ACC112 (cell line): Measurements from ENCODE around the gene ATP2B2.

Experiments
- H2AFZ ChIP-seq: fragments of 200-600 bp; sonication (generic); one replicate; pipeline ENCODE4 v1.6.0; 2017; ENCODE audit warnings: antibody characterized with exemption, low read length; ENCODE audit not compliant: unreplicated experiment
- H3K27ac ChIP-seq: fragments of 200-600 bp; sonication (generic); 2 replicates; pipeline ENCODE4 v1.5.1; 2014; ENCODE audit warnings: low read depth, mild to moderate bottlenecking, antibody characterized with exemption, low read length, moderate library complexity
- H3K27me3 ChIP-seq: fragments of 200-600 bp; sonication (generic); 2 replicates; pipeline ENCODE4 v1.6.1; 2014; ENCODE audit warnings: mild to moderate bottlenecking, antibody characterized with exemption, low read length, moderate library complexity, mixed read lengths; ENCODE audit not compliant: insufficient read depth
- H3K36me3 ChIP-seq: fragments of 200-600 bp; sonication (generic); 2 replicates; pipeline ENCODE4 v1.6.1; 2016; ENCODE audit warnings: mild to moderate bottlenecking, antibody characterized with exemption, low read length, moderate library complexity, mixed read lengths; ENCODE audit not compliant: insufficient read depth
- H3K4me1 ChIP-seq: fragments of 200-600 bp; sonication (generic); one replicate; pipeline ENCODE4 v1.6.1; 2016; ENCODE audit warnings: low read length, mixed read lengths; ENCODE audit not compliant: insufficient read depth, unreplicated experiment, control insufficient read depth
- H3K4me3 ChIP-seq: fragments of 200-600 bp; sonication (generic); 2 replicates; pipeline ENCODE4 v1.5.1; 2014; ENCODE audit warnings: mild to moderate bottlenecking, low read depth, low read length
- H3K79me2 ChIP-seq: fragments of 200-600 bp; sonication (generic); one replicate; pipeline ENCODE4 v1.6.0; 2016; ENCODE audit warnings: low read length; ENCODE audit not compliant: control insufficient read depth, unreplicated experiment, insufficient read depth

The ATP2B2 gene

GRCh38 chr3:10343526-10343925 is 161.9 kb downstream of the ATP2B2 start:
- H3K4me1 ChIP-seq, result no peaks in the 10 kb centered on the region
- H3K36me3 ChIP-seq, result no peaks in the 10 kb centered on the region
- H3K27me3 ChIP-seq, result peaks cover 3% of the 10 kb centered on the region; the same call in 1 of the 2 replicates
- H3K4me3 ChIP-seq, result no peak overlapping the region
- no peak overlapping the region for H3K27ac ChIP-seq
- no peaks in the 10 kb centered on the region for H3K79me2 ChIP-seq
- H2AFZ ChIP-seq, result no peak overlapping the region

- no peak overlapping the region for H3K27ac ChIP-seq
- no peaks in the 10 kb centered on the region for H3K36me3 ChIP-seq
- H3K4me1 ChIP-seq, result no peaks in the 10 kb centered on the region
- no peak overlapping the region for H2AFZ ChIP-seq
- peaks cover 3% of the 10 kb centered on the region; the same call in 1 of the 2 replicates for H3K27me3 ChIP-seq
- H3K4me3 ChIP-seq, result no peak overlapping the region
- H3K79me2 ChIP-seq, result no peaks in the 10 kb centered on the region
Measured at GRCh38 chr3:10342781-10343180, 162.6 kb downstream of the ATP2B2 start.

GRCh38 chr3:10341901-10342398 is 163.4 kb downstream of the ATP2B2 start:
- no peaks in the 10 kb centered on the region for H3K4me1 ChIP-seq
- H3K79me2 ChIP-seq, result no peaks in the 10 kb centered on the region
- H3K36me3 ChIP-seq, result no peaks in the 10 kb centered on the region
- no peak overlapping the region for H2AFZ ChIP-seq
- H3K27me3 ChIP-seq, result peaks cover 3% of the 10 kb centered on the region; the same call in 1 of the 2 replicates
- H3K4me3 ChIP-seq, result no peak overlapping the region
- no peak overlapping the region for H3K27ac ChIP-seq

- Histone ChIP-seq H3K79me2 (no peaks in the 10 kb centered on the region), H3K27me3 (peaks cover 3% of the 10 kb centered on the region; the same call in 1 of the 2 replicates), H3K4me1 (no peaks in the 10 kb centered on the region), H2AFZ (no peak overlapping the region), H3K4me3 (no peak overlapping the region), H3K27ac (no peak overlapping the region), H3K36me3 (no peaks in the 10 kb centered on the region)
Measured at GRCh38 chr3:10340476-10340875, 164.9 kb downstream of the ATP2B2 start.

GRCh38 chr3:10340046-10340445 is 165.3 kb downstream of the ATP2B2 start:
- peaks cover 3% of the 10 kb centered on the region; the same call in 1 of the 2 replicates for H3K27me3 ChIP-seq
- H2AFZ ChIP-seq, result no peak overlapping the region
- no peaks in the 10 kb centered on the region for H3K36me3 ChIP-seq
- no peak overlapping the region for H3K27ac ChIP-seq
- no peak overlapping the region for H3K4me3 ChIP-seq
- no peaks in the 10 kb centered on the region for H3K79me2 ChIP-seq
- no peaks in the 10 kb centered on the region for H3K4me1 ChIP-seq

GRCh38 chr3:10339376-10339955 is 165.9 kb downstream of the ATP2B2 start:
- no peaks in the 10 kb centered on the region for H3K36me3 ChIP-seq
- no peak overlapping the region for H3K27ac ChIP-seq
- H3K27me3 ChIP-seq, result peaks cover 3% of the 10 kb centered on the region; the same call in 1 of the 2 replicates
- no peaks in the 10 kb centered on the region for H3K4me1 ChIP-seq
- H3K4me3 ChIP-seq, result no peak overlapping the region
- no peaks in the 10 kb centered on the region for H3K79me2 ChIP-seq
- no peak overlapping the region for H2AFZ ChIP-seq

GRCh38 chr3:10338591-10339353 is 166.6 kb downstream of the ATP2B2 start:
- H3K27me3 ChIP-seq, result peaks cover 9% of the 10 kb centered on the region; the same call in 1 of the 2 replicates
- H3K79me2 ChIP-seq, result no peaks in the 10 kb centered on the region
- H3K4me3 ChIP-seq, result no peak overlapping the region
- no peaks in the 10 kb centered on the region for H3K36me3 ChIP-seq
- H3K27ac ChIP-seq, result no peak overlapping the region
- H2AFZ ChIP-seq, result no peak overlapping the region
- H3K4me1 ChIP-seq, result no peaks in the 10 kb centered on the region

- Histone ChIP-seq H3K4me1 (no peaks in the 10 kb centered on the region), H3K27me3 (peaks cover 15% of the 10 kb centered on the region; the same call in 1 of the 2 replicates), H3K79me2 (no peaks in the 10 kb centered on the region), H2AFZ (no peak overlapping the region), H3K4me3 (no peak overlapping the region), H3K36me3 (no peaks in the 10 kb centered on the region), H3K27ac (no peak overlapping the region)
Measured at GRCh38 chr3:10338164-10338470, 167.3 kb downstream of the ATP2B2 start.

GRCh38 chr3:10337323-10338163 is 167.8 kb downstream of the ATP2B2 start:
- no peak overlapping the region for H3K4me3 ChIP-seq
- H2AFZ ChIP-seq, result no peak overlapping the region
- H3K79me2 ChIP-seq, result no peaks in the 10 kb centered on the region
- peaks cover 20% of the 10 kb centered on the region for H3K27me3 ChIP-seq
- H3K36me3 ChIP-seq, result no peaks in the 10 kb centered on the region
- H3K27ac ChIP-seq, result no peak overlapping the region
- H3K4me1 ChIP-seq, result no peaks in the 10 kb centered on the region

- peaks cover 28% of the 10 kb centered on the region for H3K27me3 ChIP-seq
- H2AFZ ChIP-seq, result no peak overlapping the region
- no peak overlapping the region for H3K4me3 ChIP-seq
- no peaks in the 10 kb centered on the region for H3K36me3 ChIP-seq
- H3K4me1 ChIP-seq, result no peaks in the 10 kb centered on the region
- no peak overlapping the region for H3K27ac ChIP-seq
- H3K79me2 ChIP-seq, result no peaks in the 10 kb centered on the region
Measured at GRCh38 chr3:10336761-10337160, 168.6 kb downstream of the ATP2B2 start.
